ENCODE data around the gene PLEKHA3.

DNA sequence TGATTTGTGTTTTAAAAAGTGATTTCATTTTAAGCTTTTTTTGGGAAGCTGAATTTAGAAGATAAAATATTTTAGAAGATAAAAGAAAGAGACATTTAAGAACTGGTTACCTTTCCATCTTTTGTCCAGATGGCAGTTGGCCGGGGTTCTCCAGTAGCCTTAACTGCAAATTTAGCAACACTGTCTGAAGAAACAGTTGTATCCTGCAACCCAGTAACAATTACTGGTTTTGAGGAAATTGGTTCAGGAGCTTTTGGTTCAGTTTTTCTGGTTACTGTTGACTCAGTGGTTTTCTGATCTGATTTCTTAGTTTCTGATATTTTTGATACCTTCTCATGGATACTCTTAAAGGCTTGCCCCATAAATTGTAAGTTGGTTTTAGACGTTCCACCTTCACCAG lies 49.9 kb downstream of the PLEKHA3 start:
- TF ChIP-seq, protein P1, sequence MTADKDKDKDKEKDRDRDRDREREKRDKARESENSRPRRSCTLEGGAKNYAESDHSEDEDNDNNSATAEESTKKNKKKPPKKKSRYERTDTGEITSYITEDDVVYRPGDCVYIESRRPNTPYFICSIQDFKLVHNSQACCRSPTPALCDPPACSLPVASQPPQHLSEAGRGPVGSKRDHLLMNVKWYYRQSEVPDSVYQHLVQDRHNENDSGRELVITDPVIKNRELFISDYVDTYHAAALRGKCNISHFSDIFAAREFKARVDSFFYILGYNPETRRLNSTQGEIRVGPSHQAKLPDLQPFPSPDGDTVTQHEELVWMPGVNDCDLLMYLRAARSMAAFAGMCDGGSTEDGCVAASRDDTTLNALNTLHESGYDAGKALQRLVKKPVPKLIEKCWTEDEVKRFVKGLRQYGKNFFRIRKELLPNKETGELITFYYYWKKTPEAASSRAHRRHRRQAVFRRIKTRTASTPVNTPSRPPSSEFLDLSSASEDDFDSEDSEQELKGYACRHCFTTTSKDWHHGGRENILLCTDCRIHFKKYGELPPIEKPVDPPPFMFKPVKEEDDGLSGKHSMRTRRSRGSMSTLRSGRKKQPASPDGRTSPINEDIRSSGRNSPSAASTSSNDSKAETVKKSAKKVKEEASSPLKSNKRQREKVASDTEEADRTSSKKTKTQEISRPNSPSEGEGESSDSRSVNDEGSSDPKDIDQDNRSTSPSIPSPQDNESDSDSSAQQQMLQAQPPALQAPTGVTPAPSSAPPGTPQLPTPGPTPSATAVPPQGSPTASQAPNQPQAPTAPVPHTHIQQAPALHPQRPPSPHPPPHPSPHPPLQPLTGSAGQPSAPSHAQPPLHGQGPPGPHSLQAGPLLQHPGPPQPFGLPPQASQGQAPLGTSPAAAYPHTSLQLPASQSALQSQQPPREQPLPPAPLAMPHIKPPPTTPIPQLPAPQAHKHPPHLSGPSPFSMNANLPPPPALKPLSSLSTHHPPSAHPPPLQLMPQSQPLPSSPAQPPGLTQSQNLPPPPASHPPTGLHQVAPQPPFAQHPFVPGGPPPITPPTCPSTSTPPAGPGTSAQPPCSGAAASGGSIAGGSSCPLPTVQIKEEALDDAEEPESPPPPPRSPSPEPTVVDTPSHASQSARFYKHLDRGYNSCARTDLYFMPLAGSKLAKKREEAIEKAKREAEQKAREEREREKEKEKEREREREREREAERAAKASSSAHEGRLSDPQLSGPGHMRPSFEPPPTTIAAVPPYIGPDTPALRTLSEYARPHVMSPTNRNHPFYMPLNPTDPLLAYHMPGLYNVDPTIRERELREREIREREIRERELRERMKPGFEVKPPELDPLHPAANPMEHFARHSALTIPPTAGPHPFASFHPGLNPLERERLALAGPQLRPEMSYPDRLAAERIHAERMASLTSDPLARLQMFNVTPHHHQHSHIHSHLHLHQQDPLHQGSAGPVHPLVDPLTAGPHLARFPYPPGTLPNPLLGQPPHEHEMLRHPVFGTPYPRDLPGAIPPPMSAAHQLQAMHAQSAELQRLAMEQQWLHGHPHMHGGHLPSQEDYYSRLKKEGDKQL (CRISPR knock-in tag; IDR thresholded peaks at IDR 0.05; ENCODE audit: borderline replicate concordance), result no peak
- TF ChIP-seq, protein P2, sequence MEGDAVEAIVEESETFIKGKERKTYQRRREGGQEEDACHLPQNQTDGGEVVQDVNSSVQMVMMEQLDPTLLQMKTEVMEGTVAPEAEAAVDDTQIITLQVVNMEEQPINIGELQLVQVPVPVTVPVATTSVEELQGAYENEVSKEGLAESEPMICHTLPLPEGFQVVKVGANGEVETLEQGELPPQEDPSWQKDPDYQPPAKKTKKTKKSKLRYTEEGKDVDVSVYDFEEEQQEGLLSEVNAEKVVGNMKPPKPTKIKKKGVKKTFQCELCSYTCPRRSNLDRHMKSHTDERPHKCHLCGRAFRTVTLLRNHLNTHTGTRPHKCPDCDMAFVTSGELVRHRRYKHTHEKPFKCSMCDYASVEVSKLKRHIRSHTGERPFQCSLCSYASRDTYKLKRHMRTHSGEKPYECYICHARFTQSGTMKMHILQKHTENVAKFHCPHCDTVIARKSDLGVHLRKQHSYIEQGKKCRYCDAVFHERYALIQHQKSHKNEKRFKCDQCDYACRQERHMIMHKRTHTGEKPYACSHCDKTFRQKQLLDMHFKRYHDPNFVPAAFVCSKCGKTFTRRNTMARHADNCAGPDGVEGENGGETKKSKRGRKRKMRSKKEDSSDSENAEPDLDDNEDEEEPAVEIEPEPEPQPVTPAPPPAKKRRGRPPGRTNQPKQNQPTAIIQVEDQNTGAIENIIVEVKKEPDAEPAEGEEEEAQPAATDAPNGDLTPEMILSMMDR (IDR thresholded peaks at IDR 0.05 in 2 of 3, conservative IDR thresholded peaks at IDR 0.05 in 1 of 3; ENCODE audit: insufficient read depth in 2 of 3, low read depth in 1 of 3, low read length in 3 of 3), result no peak
- TF ChIP-seq TBL1XR1 (IDR thresholded peaks at IDR 0.05; ENCODE audit: low read length in 2 of 2) (no peak), POLR2A (conservative IDR thresholded peaks at IDR 0.05) (no peak), CBFB (CRISPR knock-in tag; IDR thresholded peaks at IDR 0.05) (no peak), NR2F6 (CRISPR knock-in tag; IDR thresholded peaks at IDR 0.05) (no peak), ZFX (CRISPR knock-in tag; IDR thresholded peaks at IDR 0.05) (no peak), ESRRA (IDR thresholded peaks at IDR 0.05; ENCODE audit: borderline replicate concordance, low read depth) (no peak), PCBP1 (IDR thresholded peaks at IDR 0.05; ENCODE audit: low read depth, low read length, poor library complexity, severe bottlenecking) (no peak), ZNF311 (CRISPR knock-in tag; IDR thresholded peaks at IDR 0.05) (no peak), ZNF24 (IDR thresholded peaks at IDR 0.05) (no peak), POLR2H (tag; IDR thresholded peaks at IDR 0.05; ENCODE audit: low read depth) (no peak)
- TF ChIP-seq, protein P3, sequence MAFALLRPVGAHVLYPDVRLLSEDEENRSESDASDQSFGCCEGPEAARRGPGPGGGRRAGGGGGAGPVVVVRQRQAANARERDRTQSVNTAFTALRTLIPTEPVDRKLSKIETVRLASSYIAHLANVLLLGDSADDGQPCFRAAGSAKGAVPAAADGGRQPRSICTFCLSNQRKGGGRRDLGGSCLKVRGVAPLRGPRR (CRISPR knock-in tag; IDR thresholded peaks at IDR 0.05), result no peak
- TF ChIP-seq, protein P4, sequence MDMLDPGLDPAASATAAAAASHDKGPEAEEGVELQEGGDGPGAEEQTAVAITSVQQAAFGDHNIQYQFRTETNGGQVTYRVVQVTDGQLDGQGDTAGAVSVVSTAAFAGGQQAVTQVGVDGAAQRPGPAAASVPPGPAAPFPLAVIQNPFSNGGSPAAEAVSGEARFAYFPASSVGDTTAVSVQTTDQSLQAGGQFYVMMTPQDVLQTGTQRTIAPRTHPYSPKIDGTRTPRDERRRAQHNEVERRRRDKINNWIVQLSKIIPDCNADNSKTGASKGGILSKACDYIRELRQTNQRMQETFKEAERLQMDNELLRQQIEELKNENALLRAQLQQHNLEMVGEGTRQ (CRISPR knock-in tag; IDR thresholded peaks at IDR 0.05), result no peak
